Right renal cortex interstitium (tissue), 3 donors: ENCODE data around the gene PERM1. TPM values are rescaled to one million over a fixed set of nuclear protein-coding genes. Genes with fewer than 3 reads are reported as not detected.

Experiments
- DNase-seq, 3 donors: peaks; one replicate each; pipeline ENCODE4 v3.0.0-alpha.2; 2013; ENCODE audit warnings: low read depth in 3 of 3, low spot score in 2 of 3
- polyA plus RNA-seq, 3 donors: library from polyadenylated mRNA; unstranded; fragments of 120-200 nt; gene quantifications; one replicate each; pipeline ENCODE4 v1.2.1, GENCODE V29; 2013; ENCODE audit not compliant: insufficient read length in 3 of 3

PERM1 gene
- polyA plus RNA-seq, 3 donors: 0.17 to 0.21 TPM; not detected in 1

DNA sequence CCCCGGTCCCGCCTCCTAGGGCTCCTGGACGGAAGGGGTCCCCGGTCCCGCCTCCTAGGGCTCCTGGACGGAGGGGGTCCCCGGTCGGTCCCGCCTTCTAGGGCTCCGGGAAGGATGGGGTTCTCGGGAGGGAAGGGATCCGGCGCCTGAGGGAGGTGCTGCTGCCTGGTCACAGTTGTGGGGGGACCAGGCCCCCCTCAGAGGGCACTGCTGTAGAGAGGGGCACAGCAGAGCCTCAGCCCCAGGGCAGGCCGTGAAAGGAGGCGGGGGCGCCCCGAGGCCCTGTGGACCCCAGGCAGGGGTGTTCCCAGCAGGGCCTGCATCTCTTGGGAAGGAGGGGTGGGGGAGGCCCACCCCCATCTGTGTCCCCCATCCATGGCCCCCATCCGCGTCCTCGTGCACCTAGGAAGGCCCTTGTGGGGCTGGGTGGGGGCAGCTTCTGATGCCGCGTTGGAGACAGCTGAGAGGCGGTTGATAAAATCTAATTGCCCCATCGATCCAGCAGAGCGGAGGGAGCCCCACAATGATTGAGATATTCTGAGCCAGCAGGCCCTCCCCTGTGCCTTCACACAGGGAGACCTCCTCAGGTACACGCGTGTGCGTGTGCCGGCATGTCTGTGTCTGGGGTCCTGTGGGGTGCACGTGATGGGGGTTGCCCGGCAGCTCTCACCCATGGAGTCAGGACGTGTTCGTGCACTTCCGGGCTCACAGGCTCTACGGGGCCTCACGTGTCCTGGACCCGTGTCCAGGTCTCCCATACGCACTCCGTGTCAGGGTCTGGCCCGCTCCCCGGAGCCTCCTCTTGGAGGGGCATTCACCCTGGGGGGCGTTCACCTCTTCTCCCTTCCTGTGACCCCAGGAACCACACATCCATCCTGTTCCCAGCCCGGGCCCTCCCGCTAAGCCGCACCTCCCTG, 45.3 kb downstream of the PERM1 start:
- no peak for DNase-seq

DNA sequence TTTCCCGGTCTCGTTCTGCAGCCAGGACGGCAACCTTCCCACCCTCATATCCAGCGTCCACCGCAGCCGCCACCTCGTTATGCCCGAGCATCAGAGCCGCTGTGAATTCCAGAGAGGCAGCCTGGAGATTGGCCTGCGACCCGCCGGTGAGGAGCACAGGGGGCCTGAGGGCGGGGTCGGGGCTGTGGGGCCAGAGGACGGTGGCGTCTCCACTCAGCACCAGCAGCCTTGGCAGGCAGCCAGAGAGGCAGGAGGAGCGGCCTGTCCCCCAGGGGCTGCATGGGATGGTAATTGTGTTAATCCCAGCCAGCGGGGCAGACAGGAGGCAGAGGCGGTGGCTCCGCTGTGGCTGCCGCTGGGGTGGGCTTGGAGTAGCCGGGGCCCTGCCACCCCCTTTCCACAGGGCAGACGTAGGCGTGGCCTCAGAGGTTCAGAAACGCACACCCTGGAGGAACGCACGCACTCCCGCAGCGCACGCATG, 46.1 kb downstream of the PERM1 start:
- no peak for DNase-seq

- no peak for DNase-seq
These were observed 46.7 kb downstream of the PERM1 start for GRCh38 chr1:934991-935750.

DNA sequence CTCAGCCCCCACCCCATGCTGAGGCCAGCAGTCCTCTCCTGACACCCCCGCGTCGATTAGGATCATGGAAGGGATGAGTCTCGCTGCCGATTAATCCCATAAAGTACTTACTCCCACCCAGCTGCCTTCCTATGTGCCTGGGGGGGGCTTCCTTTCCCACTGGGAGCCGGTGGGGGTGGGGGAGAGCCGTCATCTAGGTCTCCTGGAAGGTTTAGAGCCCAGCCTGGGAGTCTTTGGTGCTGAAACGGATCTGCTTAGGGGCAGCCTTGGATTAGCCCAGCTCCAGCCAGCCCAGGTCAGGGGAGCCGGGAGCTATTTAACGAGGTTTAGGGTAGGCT, 48.3 kb downstream of the PERM1 start:
- no peak for DNase-seq

DNA sequence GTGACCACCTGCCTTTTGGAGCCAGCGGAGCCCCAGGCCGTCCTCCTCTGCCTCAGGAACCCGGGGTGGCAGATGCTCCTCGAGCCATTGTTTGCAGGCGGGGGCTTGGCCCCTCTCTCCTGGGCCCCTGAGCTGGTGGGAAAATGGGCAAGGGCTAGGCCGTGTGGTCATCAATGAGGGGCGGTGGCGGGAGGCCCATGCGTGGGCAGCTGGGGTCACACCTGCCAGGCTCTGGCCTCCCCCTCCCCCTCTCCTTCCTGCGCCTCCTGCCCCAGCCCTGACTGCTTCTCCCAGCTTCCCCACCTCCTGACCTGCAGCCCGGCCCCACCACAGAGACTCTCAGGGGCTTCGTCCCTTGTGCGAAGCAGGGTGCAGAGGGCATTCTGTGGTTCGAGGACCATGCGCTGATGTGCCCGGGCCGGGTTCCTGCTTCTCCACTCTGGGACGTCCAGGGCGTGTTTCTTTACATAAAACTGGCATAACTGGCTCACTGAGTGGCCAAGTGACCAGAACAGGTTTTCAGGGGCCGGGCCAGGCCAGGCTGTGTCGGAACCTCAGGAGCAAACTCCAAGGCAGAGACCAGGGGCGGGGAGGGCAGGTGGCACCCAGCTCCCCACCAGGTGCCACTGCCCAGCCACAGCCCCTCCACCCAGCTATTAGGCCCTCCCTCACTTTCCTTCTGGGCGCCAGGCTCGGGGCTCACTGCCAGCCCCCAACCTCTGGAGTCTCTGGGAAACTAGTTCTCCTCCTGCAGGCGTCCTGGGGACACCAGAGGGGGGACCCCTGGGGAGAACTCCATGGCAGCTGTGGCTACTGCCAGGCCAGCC, 48.9 kb downstream of the PERM1 start:
- DNase-seq: no peak

- DNase-seq: no peak
These were observed 49.8 kb downstream of the PERM1 start for GRCh38 chr1:932173-932510.

DNA sequence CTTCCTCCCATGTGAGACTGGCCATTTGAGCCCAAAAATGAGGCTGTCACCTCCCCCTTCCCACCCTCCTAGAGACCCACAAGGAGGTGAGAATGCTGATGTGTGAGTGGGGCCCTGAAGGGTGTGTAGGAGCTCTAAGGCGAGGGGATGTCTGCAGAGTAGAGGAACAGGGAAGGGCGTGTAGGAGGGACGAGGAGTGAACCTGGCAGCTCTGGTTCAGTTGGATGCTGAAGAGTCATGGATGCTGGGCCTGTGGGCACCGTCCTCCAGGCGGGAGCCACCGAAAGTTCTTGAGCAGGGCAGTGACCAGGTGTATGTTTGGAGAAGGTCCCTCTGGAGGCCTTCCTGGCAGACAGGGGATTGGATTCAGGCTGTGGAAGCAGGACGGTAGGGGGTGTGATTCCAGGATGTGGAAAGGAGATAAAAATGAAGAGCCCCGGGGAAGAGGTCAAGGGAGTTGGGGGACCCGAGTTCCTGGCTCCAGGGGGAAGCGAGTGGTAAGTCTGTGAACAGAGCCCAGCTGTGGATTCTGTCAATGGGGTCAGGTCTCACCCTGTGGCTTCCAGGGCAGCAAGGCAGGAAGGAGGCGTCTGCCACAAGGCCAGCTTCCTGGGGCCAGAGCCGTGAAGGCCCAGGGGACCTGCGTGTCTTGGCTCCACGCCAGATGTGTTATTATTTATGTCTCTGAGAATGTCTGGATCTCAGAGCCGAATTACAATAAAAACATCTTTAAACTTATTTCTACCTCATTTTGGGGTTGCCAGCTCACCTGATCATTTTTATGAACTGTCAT, 50.3 kb downstream of the PERM1 start:
- no peak for DNase-seq

DNA sequence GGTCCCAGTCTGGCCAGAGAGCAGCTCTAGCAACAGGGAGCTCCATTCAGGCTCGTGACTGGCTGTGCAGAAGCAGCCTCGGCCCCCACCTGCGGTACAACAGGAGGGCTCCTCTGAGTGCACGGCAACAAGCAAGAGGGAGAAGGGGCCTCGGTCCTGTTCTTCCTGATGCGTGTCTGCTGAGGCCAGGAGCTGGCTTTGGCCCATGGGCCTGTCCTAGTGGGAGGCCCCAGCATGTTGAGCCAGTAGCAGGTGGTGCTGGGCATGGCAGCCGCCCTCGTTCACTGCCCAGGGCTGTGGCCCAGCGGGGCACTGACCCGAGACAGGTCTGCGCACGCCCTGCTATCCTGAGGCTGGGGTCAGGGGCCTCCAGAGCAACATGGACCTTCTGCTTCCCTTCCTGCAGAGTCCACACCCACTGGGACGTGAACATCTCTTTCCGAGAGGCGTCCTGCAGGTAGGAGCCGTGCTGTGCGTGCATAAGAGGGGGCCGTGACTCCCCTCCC, 51.2 kb downstream of the PERM1 start:
- DNase-seq: no peak

- DNase-seq: no peak
These were observed 51.9 kb downstream of the PERM1 start for GRCh38 chr1:929712-930632.

GRCh38 chr1:928825-929661, 52.9 kb downstream of the PERM1 start:
- no peak for DNase-seq

GRCh38 chr1:927748-928147, 54.1 kb downstream of the PERM1 start:
- DNase-seq: no peak

GRCh38 chr1:927234-927633, 54.7 kb downstream of the PERM1 start:
- DNase-seq: no peak

GRCh38 chr1:925561-926421, 56.1 kb downstream of the PERM1 start:
- no peak for DNase-seq
